ENCODE data around the gene PCSK2. TPM values are rescaled to one million over a fixed set of nuclear protein-coding genes. Genes with fewer than 3 reads are reported as not detected.

Gene PCSK2
- total and polyA plus RNA-seq, 2 of the 8 experiments (the other 6 are each of a cell fraction or from before 2014, with no cell fraction given) = 1.9 to 4.2 TPM

DNA sequence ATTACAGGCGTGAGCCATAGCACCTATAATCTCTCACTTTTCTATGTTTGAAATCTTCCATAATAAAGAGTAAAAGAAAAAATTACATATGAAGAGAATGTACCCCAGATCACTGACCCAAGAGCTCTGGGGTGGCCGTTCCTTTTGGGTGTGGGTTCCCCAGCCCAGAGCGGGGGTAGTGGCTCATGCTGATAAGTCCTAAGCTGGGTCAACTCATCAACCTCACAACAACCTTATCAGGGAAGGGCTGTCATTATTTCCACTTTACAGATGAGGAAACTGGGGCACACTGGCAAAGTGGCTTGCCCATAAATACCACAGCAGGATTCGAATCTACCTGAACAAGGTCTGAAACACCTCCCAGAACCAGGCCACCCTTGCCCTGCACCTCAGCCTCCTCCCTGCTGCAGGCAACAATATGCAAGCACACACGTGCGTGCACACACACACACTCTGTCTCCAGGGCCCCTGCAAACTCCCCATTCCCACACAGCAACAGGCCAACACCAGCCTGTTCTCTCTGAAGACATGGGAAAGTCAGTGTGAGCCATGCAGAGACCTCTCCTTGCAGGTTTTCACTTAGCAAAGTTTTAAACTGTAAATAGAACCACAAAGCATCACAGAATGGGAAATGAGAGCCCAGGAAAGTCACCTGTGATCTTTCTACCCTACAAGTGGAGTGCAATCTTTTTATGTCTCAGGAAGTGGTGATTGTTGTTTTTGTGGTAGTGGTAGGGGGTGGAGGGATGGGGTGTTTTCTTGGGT is 276.6 kb downstream of the PCSK2 start:
- H3K23me2 ChIP-seq (ENCODE audit: low read depth, low read length) = no peaks in the 10 kb centered on the region; the same call in 1 of the 2 replicates
- POLR2A ChIA-PET (ENCODE audit: partially characterized antibody) = interaction anchor here (0.9 to 2.2 kb wide), 2 partner anchors 10 to 107 kb away, joined by 4 to 10 read pairs; no protein-coding TSS in a partner anchor
- H4K5ac ChIP-seq (ENCODE audit: insufficient read length, low read depth, low read length) = no peak overlapping the region
- H4K20me1 ChIP-seq (replicated peaks in 1 of 2; ENCODE audit: control insufficient read depth in 1 of 2, insufficient read depth in 2 of 2, low read length in 2 of 2) = no peaks in the 10 kb centered on the region
- H3K9me3 ChIP-seq (ENCODE audit: insufficient read depth in 2 of 2, low read depth in 1 of 2, low read length in 1 of 2) = no peaks in the 10 kb centered on the region
- peaks cover 0 to 10% (median 3%) of the 10 kb centered on the region in 4 experiments; a peak in 4 of 7 replicates for H3K4me1 ChIP-seq (replicated peaks in 1 of 4; ENCODE audit: control insufficient read depth in 3 of 4, insufficient read depth in 4 of 4, low read length in 3 of 4)
- no peak overlapping the region for H3K4me3 ChIP-seq (ENCODE audit: extremely low read depth in 1 of 4, insufficient read depth in 2 of 4, low read depth in 3 of 4, low read length in 4 of 4)
- H3K14ac ChIP-seq (ENCODE audit: insufficient read length) = no peak overlapping the region
- no peak overlapping the region for H3K9ac ChIP-seq (replicated peaks in 1 of 4; ENCODE audit: extremely low read depth in 1 of 4, low read depth in 3 of 4, low read length in 3 of 4)
- no peak for FAIRE-seq
- 0 out of 2 replicates have a peak overlapping the region, but pooled peaks have one; percentile 4 for H2BK12ac ChIP-seq (ENCODE audit: low read depth, low read length)
- H4K91ac ChIP-seq (replicated peaks; ENCODE audit: insufficient read length, low read length) = no peak overlapping the region
- no peak overlapping the region for H3K23ac ChIP-seq (ENCODE audit: insufficient read length)
- CTCF ChIA-PET (ENCODE audit: partially characterized antibody) = interaction anchor here (0.7 to 7.5 kb wide), 30 partner anchors 8 to 702 kb away, joined by 3 to 114 read pairs (median 6); no protein-coding TSS in a partner anchor
- H3K79me2 ChIP-seq (ENCODE audit: control insufficient read depth in 1 of 2, insufficient read depth in 2 of 2, low read length in 2 of 2) = no peaks in the 10 kb centered on the region
- WGBS, 2 experiments (ENCODE audit: extremely low coverage in 1 of 2, insufficient coverage in 1 of 2, insufficient read length in 1 of 2, insufficient replicate concordance in 2 of 2, low coverage in 1 of 2, low lambda C conversion rate in 2 of 2, missing lambda C conversion rate in 1 of 2) = 87% methylated on average over 6 of the region's 6 CpGs; no CpG with 5 or more reads in 1 of the 2 experiments
- H4K8ac ChIP-seq (ENCODE audit: extremely low read depth, insufficient read depth, low read length) = no peak overlapping the region
- no peak overlapping the region for H2AFZ ChIP-seq (ENCODE audit: low read length)
- no peak overlapping the region for H3K4me2 ChIP-seq (ENCODE audit: insufficient read depth in 1 of 2, low read depth in 2 of 2, low read length in 2 of 2)
- DNase-seq (ENCODE audit: low read depth in 1 of 2, low spot score in 2 of 2) = no peak
- peaks cover 0 to 9% (median 1%) of the 10 kb centered on the region in 4 experiments; a peak in 3 of 7 replicates for H3K27me3 ChIP-seq (replicated peaks in 1 of 4; ENCODE audit: control insufficient read depth in 3 of 4, extremely low read depth in 1 of 4, insufficient read depth in 3 of 4, low read length in 3 of 4)
- no peak overlapping the region for H3K27ac ChIP-seq (ENCODE audit: low read depth, low read length)
- no peaks in the 10 kb centered on the region for H3K79me1 ChIP-seq (ENCODE audit: low read depth, low read length)
- no peak overlapping the region for H2BK15ac ChIP-seq (ENCODE audit: low read length)
- no peak overlapping the region for H2BK120ac ChIP-seq (replicated peaks; ENCODE audit: low read depth, low read length)
- no peak overlapping the region for H2BK5ac ChIP-seq (ENCODE audit: low read depth, low read length)
- no peak overlapping the region for H3K4ac ChIP-seq (replicated peaks; ENCODE audit: insufficient read length, low read depth, low read length)
- no peak overlapping the region for H2AK5ac ChIP-seq (ENCODE audit: low read depth, low read length)
- no peak overlapping the region for H2BK20ac ChIP-seq (ENCODE audit: low read length)
- H3K36me3 ChIP-seq (ENCODE audit: control insufficient read depth in 2 of 4, insufficient read depth in 4 of 4, low read length in 3 of 4) = no peaks in the 10 kb centered on the region
- H3K18ac ChIP-seq (ENCODE audit: extremely low read depth, low read length) = no peak overlapping the region
- no peak overlapping the region for H3K56ac ChIP-seq (replicated peaks; ENCODE audit: insufficient read length, low read depth, low read length)
- TF ChIP-seq POLR2AphosphoS5 (IDR thresholded peaks at IDR 0.05; ENCODE audit: low read depth, low read length) = no peak
- TF ChIP-seq TEAD4 (IDR thresholded peaks at IDR 0.05; ENCODE audit: low read depth, low read length) = no peak
- no peak for TF ChIP-seq ASH2L (IDR thresholded peaks at IDR 0.05; ENCODE audit: low read length)
- no peak for TF ChIP-seq HDAC2 (IDR thresholded peaks at IDR 0.05; ENCODE audit: borderline replicate concordance in 1 of 2, low read depth in 2 of 2, low read length in 2 of 2)
- TF ChIP-seq TCF12 (IDR thresholded peaks at IDR 0.05; ENCODE audit: low read depth, low read length) = no peak
- TF ChIP-seq GTF2F1 (IDR thresholded peaks at IDR 0.05; ENCODE audit: borderline replicate concordance, low read depth, low read length) = no peak
- TF ChIP-seq TAF1 (IDR thresholded peaks at IDR 0.05; ENCODE audit: low read depth, low read length) = no peak

Measured in H1 (cell line).